Measurements from ENCODE around the gene TUBB4A. TPM values are rescaled to one million over a fixed set of nuclear protein-coding genes. Genes with fewer than 3 reads are reported as not detected.

Gene TUBB4A
- total and polyA plus RNA-seq, 9 of the 15 experiments (the other 6 are each of a cell fraction or from before 2014, with no cell fraction given): 0.14 to 7.0 (median 0.75) TPM

DNA sequence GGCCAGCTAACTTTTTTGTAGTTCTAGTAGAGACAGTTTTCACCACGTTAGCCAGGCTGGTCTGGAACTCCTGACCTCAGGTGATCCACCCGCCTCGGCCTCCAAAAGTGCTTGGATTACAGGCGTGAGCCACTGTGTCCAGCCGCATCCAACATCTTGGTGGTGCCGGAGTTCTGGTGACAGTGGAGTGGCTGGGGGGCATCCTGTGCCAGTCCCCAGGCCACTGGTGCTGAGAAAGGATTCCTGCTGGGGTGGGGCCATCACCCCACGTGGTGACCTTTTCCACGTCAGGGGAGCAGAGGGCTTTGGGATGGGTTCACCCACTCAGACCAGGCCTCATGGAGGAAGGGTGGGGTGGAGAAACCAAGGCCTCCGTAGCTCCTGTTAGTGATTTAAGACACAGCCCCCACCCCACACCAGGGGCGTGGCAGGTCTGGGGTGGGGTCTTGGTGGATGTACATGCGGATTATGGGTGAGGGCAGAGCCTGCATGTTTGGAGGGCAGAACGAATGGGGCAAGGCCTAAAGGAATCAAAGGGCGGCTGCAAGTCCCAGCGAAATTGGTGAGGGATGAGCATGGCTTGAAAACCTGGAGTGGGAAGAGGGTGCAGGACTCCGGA lies 12.9 kb upstream of the TUBB4A start:
- no peak overlapping the region for H3K4me3 ChIP-seq
- no peaks in the 10 kb centered on the region for H3K9me3 ChIP-seq (replicated peaks; ENCODE audit: control insufficient read depth, insufficient read depth, low read depth, low read length)
- ChIA-PET CTCF (ENCODE audit: low intra/inter-chr PET ratio) (no interaction called here), POLR2A (no interaction called here)
- peak overlapping the region in 1 of 2 experiments; percentile 20; a peak in 1 of 4 replicates for H3K9ac ChIP-seq (ENCODE audit: insufficient read depth in 1 of 2, low read depth in 2 of 2, low read length in 2 of 2)
- no peaks in the 10 kb centered on the region for H3K36me3 ChIP-seq (ENCODE audit: control insufficient read depth, insufficient read depth, low read length)
- no peak overlapping the region for H2AFZ ChIP-seq (ENCODE audit: low read depth, low read length)
- H3K4me2 ChIP-seq (ENCODE audit: insufficient read depth, low read length): no peak overlapping the region
- no peaks in the 10 kb centered on the region for H3K9me1 ChIP-seq (ENCODE audit: control insufficient read depth, insufficient read depth, low read length)
- no TSS peak for BruUV-seq (replicated peaks)
- in situ Hi-C loops (cut with MboI): no loop called here
- H3K79me2 ChIP-seq (ENCODE audit: control insufficient read depth, insufficient read depth, low read length): no peaks in the 10 kb centered on the region
- intact Hi-C loops (cut with micrococcal nuclease): loop anchor here (5.0 to 10.0 kb wide), 3 partner anchors 87 to 390 kb away; partner anchors contain the start of genes GPR108 and TRIP10
- FAIRE-seq (no peak), ATAC-seq (no peak), DNase-seq (ENCODE audit: extremely low read depth in 1 of 4, low spot score in 3 of 4) (no peak)
- H3K4me1 ChIP-seq (replicated peaks in 1 of 2; ENCODE audit: control insufficient read depth in 2 of 2, insufficient read depth in 2 of 2, low read length in 2 of 2): peaks cover 7 to 37% of the 10 kb centered on the region in 2 experiments; a peak in 4 of 5 replicates
- H4K20me1 ChIP-seq (replicated peaks; ENCODE audit: control insufficient read depth, insufficient read depth, low read length): no peaks in the 10 kb centered on the region
- no peaks in the 10 kb centered on the region for H3K27me3 ChIP-seq (ENCODE audit: control insufficient read depth in 2 of 2, insufficient read depth in 2 of 2, low read length in 2 of 2)
- 80% methylated on average over 14 of the region's 15 CpGs for WGBS (ENCODE audit: insufficient coverage, low coverage, missing lambda C conversion rate)
- no peak overlapping the region for H3K27ac ChIP-seq (ENCODE audit: extremely low read depth, low read depth, low read length)
- no peak for TF ChIP-seq ZNF699 (CRISPR knock-in tag; IDR thresholded peaks at IDR 0.05; ENCODE audit: insufficient replicate concordance)
- no peak for TF ChIP-seq TBL1XR1 (IDR thresholded peaks at IDR 0.05; ENCODE audit: low read length in 2 of 2)
- TF ChIP-seq, protein P1, sequence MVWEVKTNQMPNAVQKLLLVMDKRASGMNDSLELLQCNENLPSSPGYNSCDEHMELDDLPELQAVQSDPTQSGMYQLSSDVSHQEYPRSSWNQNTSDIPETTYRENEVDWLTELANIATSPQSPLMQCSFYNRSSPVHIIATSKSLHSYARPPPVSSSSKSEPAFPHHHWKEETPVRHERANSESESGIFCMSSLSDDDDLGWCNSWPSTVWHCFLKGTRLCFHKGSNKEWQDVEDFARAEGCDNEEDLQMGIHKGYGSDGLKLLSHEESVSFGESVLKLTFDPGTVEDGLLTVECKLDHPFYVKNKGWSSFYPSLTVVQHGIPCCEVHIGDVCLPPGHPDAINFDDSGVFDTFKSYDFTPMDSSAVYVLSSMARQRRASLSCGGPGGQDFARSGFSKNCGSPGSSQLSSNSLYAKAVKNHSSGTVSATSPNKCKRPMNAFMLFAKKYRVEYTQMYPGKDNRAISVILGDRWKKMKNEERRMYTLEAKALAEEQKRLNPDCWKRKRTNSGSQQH (CRISPR knock-in tag; IDR thresholded peaks at IDR 0.05): no peak
- TF ChIP-seq FOS (IDR thresholded peaks at IDR 0.05; ENCODE audit: extremely low read depth, insufficient read length): no peak
- TF ChIP-seq E2F3 (CRISPR knock-in tag; IDR thresholded peaks at IDR 0.05): no peak
- no peak for TF ChIP-seq CUX1 (CRISPR knock-in tag; IDR thresholded peaks at IDR 0.05)
- TF ChIP-seq ELF1 (tag; IDR thresholded peaks at IDR 0.05): no peak
- TF ChIP-seq, protein P2, sequence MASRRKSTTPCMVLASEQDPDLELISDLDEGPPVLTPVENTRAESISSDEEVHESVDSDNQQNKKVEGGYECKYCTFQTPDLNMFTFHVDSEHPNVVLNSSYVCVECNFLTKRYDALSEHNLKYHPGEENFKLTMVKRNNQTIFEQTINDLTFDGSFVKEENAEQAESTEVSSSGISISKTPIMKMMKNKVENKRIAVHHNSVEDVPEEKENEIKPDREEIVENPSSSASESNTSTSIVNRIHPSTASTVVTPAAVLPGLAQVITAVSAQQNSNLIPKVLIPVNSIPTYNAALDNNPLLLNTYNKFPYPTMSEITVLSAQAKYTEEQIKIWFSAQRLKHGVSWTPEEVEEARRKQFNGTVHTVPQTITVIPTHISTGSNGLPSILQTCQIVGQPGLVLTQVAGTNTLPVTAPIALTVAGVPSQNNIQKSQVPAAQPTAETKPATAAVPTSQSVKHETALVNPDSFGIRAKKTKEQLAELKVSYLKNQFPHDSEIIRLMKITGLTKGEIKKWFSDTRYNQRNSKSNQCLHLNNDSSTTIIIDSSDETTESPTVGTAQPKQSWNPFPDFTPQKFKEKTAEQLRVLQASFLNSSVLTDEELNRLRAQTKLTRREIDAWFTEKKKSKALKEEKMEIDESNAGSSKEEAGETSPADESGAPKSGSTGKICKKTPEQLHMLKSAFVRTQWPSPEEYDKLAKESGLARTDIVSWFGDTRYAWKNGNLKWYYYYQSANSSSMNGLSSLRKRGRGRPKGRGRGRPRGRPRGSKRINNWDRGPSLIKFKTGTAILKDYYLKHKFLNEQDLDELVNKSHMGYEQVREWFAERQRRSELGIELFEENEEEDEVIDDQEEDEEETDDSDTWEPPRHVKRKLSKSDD (conservative IDR thresholded peaks at IDR 0.05; ENCODE audit: low read length): no peak
- TF ChIP-seq ZNF146 (CRISPR knock-in tag; IDR thresholded peaks at IDR 0.05; ENCODE audit: unreplicated experiment): no peak
- TF ChIP-seq ZNF224 (CRISPR knock-in tag; IDR thresholded peaks at IDR 0.05): no peak
- TF ChIP-seq PHB (CRISPR knock-in tag; IDR thresholded peaks at IDR 0.05): no peak
- TF ChIP-seq ZNF57 (CRISPR knock-in tag; IDR thresholded peaks at IDR 0.05): no peak
- TF ChIP-seq ZNF696 (CRISPR knock-in tag; conservative IDR thresholded peaks at IDR 0.05): no peak
